SIG-M5 treated with dmso at 0.1 percent for 504 hours (cell line): ENCODE results near the gene MUSK.
"Not testable (repeated sequence)": the region's sequence is repeated elsewhere in the genome, so short reads cannot be mapped to it uniquely, and the experiment has no call there.

ENCODE experiments used
- DNase-seq: peaks from one replicate; lab custom pipeline; 2025; ENCODE audit not compliant: unreplicated experiment; lab: John Stamatoyannopoulos, UW

Gene MUSK

DNA sequence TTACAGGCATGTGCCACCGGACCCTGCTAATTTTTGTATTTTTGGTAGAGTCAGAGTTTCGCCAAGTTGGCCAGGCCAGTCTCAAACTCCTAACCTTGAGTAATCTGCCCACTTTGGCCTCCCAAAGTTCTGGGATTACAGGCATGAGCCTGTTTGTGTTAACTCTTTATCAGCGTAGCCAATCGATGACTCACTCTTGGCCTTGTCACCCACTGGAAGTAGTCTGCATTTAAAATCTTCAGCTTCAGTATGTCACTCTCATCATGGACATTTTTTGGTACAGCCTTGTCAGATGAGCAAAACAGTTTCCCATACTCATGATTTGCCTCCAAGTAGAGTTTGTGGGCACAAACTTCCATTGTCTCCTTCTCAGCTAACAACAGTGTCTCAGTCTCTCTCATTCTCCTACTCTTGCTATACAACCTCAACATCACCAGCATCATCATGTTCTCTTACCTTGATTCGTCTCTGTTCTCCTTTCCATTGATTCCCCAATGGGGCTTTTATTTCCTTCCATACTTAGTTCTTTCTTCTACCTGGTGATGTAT is 22.5 kb downstream of the MUSK start:
- DNase-seq = no peak

DNA sequence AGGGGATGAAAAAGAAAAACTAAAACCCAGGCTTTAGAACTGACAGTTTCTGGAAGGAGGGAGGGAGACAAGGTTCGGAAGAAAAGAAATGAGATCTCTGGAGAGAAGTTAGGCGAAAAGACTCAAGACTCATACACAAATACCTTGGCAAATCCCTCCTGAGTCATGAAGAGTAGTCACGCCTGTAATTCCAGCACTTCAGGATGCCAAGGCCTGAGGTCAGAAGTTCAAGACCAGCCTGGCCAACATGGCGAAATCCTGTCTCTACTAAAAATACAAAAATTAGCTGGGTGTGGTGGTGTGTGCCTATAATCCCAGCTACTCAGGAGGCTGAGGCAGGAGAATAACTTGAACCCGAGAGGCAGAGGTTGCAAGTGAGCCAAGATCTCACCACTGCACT is 27.3 kb downstream of the MUSK start:
- DNase-seq = not testable (repeated sequence)

DNA sequence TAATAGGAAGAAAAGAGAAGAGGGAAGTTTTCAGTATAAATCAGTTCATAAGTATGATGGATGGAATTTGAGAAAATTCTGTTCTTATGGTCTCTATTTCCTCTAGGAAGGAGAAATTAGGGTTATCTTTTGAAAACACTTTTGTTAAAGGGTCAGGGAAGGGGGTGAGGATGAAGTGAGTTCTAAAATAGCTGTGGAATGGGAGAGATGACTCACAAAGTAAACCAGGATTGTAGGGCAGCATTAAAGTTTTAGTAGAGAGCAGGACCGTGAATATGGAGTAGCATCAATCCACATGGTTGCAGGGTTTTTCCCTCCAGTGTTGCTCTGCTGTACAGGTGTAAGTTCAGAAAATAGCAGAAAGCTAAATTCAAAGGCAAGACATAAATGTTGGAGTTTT is 32.4 kb downstream of the MUSK start:
- DNase-seq = no peak

DNA sequence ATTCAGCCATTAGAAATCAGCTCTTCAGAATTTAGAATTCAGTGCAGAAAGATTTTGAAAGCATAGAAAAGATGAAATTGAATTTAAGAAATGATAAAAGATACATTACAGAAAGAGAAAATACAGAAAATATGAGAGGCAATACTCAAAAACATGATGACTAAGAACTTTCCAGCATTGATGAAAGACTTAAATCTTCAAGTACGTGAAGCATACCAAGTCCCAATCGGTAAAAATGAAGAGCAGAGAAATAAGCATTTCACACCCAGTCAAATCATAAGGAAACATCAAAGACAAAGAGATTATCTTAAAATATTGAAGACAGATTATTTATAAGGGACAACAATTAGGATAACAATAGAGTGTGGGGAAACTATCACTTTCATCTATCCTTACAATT is 35.1 kb downstream of the MUSK start:
- no peak for DNase-seq

DNA sequence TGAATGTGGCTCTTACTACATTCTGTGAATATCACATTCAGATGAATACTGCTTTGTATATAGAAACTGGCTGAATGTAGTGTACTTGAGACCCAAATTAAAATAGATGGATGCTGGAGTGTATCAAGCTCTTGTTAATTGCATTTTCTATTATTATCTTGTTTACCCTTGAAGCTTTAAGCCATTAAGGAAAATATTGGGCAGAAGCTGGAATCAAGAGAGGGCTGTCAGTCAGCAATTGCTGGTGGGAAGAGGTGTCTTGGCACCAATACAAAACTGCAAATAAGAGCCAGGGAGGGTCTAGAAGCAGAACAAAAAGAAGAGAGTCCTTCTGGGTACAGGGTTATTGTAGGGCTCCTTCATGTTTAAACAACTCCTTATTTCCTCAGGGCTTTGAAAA is 38.8 kb downstream of the MUSK start:
- DNase-seq = no peak

DNA sequence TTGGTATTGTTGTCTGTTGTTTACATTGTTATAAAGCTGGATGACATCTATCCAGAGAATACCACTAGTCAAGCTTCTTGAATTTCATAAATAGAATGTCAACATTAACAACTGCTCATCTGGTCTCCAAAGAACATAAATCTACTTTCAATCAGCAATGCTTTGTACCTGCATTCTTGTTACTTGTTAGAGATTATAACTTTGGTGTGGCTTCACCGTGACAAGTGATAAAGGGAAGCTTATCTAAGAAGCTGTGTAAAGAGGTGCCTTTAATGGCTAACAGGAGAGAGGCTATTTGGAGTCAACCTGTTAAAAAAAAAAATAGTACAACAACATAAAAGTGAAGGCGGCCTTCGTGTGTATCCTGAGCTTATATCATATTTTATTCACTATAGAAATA is 41.8 kb downstream of the MUSK start:
- DNase-seq = no peak

DNA sequence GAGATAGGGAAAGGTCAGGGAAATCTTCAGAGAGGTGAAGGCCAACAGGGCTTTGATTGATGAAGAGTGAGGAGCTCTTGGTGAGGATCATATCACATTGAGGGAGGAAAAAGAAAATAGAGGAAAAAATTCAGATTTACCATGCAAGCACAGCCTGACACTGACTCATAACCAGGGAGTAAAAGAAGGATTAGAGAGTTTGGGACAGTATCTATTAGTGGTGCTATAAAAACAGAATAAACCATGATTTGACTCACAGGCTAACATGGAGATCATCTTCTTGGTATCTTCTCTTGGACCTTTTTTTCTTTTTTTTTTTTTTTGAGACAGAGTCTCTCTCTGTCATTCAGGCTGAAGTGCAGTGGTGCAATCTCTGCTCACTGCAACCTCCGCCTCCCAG is 44.4 kb downstream of the MUSK start:
- DNase-seq = no peak

DNA sequence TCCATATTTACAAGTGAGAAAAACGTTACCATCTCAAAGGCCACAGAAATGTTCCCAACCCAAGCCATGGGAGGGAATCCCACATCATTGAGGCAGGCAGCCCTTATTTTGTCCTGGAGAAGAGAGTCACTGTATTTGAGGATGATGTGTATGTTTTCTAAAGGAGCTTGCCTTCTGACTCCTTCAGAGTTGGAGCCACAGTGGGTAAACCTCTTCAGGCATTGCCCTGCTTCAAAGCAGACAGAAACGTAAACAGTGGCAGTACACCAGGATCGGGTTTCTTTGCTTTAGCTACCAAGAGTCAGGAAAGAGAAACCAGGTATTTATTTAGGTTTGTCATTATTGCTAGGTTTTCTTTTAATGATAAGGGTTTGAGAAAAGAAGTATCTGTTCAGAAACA is 45.7 kb downstream of the MUSK start:
- DNase-seq = no peak

DNA sequence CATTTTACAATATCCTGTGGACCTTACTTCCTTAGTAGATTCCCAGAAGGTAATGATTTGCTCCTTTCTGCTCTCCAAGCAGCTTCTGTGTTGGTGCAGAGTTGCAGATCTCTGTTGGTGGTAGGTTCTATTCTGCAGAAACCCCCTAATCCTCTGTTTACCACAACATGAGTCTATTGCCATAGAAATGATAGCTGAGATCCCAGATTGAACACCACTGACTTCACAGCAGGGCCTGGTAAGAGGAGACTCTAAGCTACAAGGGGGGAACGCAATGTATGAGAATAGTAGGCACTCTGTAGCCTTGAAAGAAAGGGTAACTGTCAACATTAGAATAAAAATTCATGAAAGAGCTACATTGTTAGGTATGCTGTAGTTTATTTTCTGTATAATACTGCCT is 59.5 kb downstream of the MUSK start:
- DNase-seq = no peak

DNA sequence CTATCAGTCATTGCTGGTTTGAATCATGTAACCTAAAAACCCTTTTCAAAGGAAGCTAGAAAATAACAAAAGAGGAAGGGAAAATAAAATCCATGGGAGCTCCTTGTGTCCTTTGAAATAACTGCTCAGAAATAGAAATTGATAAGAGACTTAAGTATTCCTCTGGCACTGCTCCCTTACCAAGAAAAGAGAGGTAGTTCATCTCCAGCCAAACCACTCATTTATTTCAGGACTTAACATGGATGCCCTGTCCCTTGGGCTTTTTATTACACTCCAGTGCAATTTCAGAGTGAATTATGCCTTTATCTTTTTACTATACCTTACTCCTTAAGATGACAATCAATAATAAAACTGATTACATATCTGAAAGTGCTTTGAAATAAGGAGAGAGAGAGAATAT is 61.0 kb downstream of the MUSK start:
- DNase-seq = no peak

DNA sequence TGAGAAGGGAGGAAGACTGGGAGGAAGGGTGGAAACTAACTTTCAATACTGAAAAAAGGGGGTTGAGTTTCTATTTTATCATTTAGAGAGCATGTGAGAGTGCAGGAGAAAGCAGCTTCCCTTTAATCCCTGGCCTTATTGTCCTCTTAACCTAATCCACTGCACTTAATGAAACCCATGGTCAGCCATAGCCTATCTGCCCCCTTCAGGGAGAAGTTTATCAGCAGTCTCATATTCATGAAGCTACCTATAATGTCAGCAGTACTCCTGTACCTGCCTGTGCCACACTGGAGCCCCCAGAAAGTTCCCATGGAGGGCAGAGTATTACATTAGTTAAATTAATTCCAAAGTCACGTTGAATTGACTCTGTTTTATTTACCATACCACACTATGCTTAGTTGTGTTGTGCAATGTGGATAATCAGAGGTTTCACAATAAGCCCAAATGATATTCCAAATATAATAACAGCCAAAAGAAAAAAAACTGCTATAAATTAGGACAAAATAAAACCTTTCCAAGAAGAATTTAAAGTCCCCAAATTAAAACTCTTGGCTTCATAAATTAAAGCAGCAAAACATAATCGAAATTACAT is 62.9 kb downstream of the MUSK start:
- no peak for DNase-seq

DNA sequence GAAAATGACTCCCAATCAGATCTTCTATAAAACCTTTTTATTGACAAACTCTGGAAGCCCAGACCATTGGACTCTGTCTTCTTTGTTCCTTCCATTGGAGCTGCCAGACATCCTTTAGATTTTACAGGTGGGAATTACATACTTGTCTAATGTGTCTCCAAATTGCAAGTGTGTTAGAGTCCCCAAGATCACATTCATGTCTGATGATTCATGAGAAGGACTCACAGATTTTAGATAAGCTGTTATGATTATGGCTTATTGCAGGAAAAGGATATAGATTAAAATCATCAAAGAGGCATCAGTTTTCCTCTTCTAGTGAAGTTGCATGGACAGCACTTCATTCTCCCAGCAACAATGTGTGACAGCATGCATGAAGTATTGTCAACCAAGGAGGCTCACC is 70.4 kb downstream of the MUSK start:
- no peak for DNase-seq

DNA sequence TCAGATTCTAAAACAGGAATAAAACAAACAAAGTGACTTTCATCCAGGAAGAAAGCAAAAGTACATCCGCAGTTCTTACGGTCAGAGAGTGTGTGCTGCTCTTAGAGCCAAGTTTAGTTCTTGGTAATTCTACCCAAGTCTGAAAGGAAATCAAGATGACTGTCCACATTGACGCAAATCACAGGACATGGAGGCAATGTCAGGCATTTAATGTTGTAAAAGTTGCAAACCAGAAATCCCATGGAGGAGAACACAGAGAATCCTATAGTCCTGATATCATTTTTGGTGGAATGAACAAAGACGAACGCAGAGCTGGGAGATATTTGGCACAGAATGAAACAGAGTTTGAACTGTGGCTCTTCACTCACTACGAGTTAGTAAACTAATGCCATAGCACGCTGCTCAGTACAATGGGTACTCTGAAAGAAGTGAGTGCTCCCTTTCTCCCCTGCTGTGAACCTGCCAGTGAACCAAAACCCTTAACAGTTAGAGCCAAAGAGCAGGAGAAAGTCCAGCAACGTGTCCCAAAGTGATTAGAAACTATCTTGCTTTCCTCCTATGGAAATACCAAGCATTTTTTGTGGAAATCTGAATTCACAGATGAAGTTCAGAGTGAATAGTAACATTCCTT is 74.3 kb downstream of the MUSK start:
- no peak for DNase-seq

DNA sequence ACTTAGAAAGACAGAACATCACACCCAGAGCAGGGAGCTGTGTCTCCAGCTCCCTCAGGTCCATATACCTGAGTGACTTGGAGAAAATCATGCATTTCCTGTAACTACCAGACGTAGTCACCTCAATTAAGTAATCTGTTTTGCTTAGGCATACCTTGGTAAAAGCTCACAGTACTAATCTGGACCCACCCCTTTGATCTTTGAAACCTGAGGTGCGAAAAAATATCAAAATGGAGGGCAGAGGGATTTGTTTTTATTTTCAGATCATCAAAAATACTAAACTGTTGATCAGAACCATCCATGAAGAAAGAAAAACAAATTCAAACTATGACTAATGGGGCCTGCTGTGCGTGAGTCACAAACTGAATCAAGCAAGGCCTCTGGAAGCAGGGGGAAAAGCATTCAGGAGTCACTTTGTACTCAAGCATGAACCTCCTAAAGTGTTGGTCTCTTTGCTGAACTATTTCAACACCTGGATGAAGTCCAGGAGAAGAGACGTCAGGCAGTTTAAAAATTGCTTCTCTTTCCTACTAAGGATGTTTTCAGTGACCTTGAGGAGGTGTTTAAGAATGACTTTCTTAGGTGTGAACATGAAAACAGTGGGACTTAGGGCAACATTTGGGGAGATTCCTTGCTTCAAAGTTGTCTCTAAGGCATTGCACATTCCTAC is 76.3 kb downstream of the MUSK start:
- DNase-seq = no peak

DNA sequence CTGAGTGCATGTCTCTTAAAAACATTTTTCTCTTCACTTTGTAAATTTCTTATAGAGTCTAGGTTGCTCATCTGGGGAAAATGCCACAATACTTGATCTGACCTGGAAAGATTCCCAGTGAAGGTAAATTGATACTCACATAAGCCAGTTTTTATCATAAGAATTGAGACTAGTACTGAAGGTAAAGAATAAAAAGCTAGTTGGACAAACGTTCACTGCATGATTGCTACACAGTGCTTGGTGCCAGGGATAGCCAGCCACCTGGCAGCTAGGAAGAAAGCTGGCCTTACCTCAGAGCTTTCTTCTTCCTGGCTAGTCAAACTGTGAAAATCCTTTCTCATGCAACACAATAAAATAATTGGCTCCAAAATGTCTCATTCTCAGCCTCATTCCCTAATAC is 77.1 kb downstream of the MUSK start:
- DNase-seq = no peak

DNA sequence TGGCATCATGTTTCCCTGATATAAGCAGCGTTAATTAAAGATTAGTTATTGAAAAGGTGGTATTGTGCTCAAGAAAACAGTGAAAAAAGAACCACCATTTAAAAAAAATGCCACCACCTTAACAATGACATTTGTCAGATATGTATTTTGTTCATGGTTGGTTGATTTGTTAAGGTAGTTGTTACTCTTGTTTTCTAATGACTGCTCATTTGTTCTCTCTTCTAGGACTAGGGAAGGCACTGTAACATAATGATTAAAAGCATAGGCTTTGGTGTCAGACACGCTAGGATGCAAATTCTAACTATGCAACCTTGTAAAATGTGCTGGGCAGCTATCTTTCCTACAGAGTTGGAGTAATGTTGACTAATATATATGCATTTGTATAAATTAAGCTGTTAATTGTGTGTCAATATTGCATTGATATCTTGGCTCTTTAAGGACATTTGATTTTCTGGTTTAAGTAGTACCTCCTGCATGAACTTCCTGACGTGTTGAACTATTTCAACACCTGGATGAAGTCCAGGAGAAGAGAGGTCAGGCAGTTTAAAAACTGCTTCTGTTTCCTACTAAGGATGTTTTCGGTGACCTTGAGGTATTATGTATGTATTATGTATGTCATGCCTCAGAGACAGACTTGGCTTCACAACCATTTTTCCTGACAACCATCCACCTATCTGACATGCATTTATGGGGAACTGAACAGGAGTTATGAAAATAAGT is 77.8 kb downstream of the MUSK start:
- DNase-seq = no peak

DNA sequence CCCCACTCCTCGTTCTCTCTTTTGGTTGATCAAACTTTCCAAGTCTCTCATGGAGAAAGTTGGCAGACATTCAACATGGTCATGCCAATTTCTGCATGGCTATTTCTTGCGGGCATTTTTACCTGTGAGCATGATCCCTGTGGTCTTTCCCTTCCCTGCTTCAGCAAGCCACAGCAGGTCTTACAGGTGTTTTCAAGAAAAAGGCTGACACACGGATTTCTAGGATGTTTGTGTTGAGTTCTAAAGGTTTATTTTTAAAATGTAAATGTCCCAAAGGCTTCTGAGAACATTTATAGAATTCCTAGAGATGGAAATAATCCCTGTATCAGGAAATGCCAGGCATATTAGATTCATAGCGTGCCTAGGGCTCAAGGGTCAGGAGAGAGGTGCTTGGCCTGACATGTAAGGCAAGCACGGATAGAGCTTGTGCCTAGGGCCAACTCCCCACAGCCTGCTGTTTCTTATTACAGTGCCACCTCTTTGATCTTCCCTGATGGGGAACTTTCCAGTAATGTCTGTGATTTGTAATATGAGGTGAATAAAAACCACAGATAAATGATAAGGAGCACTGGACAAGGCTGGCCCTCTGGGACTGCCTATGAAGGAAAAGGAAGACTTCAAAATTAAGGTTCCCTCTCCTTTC is 79.8 kb downstream of the MUSK start:
- DNase-seq = no peak

DNA sequence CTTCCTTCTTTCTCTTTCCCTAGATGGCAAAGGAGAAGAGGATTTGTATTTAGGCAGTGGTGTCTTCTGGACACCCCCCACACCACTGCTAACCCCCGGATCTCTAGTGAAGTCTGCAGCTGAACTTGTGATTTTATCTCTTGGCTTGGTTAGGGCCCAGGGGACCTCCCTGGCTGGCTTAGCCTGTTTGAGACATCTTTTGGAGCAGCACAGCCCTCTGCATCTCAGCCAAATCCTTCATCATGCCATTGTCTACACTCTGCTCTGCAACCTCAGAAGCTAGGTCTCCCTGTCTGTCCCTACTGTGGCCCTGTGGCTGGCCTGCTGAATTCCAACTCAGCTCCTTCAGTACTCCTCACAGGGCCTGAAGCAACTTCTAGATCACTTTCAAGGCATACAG is 81.7 kb downstream of the MUSK start:
- DNase-seq = no peak

DNA sequence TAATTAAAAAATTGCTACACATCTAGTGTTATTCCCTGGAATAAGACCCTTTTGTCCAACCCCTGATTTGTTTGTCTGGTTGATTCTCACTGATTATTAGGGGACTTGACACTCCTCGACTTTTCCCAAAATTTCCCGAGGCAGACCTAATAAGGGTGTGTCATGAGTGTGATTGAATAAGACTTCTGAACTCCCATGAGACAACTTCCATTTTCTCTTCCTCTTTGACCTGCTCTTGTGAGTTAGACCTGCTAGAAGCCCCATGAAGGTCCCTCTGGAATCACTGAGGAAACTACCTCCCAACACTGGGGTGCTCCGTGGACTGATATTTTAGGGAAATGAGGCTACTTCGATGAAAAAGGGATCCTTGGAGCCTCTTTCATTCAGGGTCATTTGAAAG is 83.4 kb downstream of the MUSK start:
- DNase-seq = no peak

DNA sequence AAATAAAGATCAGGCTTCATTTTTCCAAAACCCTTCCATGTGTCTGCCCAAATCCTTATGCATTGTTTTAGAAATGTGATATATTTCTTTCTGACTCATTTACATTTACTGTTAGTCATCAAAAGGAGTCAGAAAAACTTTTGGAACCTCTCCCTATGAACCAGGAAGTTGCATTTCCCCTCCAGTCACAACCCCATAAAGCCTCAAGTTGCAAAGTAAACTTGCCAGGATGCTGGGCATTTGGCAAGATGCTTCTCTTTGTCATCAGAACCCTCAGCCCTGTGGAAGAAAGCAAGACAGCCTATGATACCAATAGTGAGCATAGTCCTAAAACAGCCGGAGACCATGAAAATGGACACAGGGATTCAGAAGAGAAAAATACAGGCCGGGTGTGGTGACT is 84.2 kb downstream of the MUSK start:
- DNase-seq = peak; percentile 6

DNA sequence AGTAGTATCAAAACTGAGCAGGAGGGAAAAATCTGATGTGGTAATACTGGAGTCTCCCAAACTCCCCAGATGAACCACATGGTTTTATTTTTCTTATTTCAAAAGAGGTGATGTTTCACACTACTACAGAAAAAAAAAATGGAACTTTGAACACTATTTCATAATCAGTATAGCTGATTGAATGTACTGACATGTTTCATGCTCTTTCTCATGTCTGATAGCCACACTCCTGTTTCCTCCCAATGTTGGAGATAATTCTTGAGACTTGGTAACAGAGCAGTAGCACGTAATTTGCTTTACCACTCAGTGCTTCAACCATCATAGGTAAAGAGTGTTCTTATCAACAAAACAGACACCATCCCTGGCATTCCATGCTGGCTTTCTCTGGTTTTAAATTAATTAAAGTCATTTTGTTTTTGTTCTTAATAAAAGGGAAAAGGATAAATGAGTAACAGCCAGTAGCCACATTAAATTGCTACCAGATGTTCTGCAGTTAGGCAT is 85.2 kb downstream of the MUSK start:
- DNase-seq = no peak
